ENCODE data around the gene SLC2A13.
"Not testable (repeated sequence)": the region's sequence is repeated elsewhere in the genome, so short reads cannot be mapped to it uniquely, and the experiment has no call there.

SLC2A13 gene

GRCh38 chr12:40063414-40063813, 42.5 kb downstream of the SLC2A13 start:
- Histone ChIP-seq H3K9ac (ENCODE audit: insufficient read length) (no peak overlapping the region), H3K36me3 (ENCODE audit: insufficient read depth, low read length) (no peaks in the 10 kb centered on the region), H3K27ac (no peak overlapping the region), H3K4me3 (no peak overlapping the region), H3K9me3 (ENCODE audit: low read depth, low read length) (no peaks in the 10 kb centered on the region)
- TF ChIP-seq POLR2AphosphoS5 (IDR thresholded peaks at IDR 0.05; ENCODE audit: borderline replicate concordance, low read depth, low read length) (no peak), FOXP2 (optimal IDR thresholded peaks at IDR 0.05; ENCODE audit: control extremely low read depth, extremely low read length, insufficient read depth) (no peak), EZH2 (IDR thresholded peaks at IDR 0.05) (no peak)
- no peak for DNase-seq (ENCODE audit: low read depth, low spot score)

DNA sequence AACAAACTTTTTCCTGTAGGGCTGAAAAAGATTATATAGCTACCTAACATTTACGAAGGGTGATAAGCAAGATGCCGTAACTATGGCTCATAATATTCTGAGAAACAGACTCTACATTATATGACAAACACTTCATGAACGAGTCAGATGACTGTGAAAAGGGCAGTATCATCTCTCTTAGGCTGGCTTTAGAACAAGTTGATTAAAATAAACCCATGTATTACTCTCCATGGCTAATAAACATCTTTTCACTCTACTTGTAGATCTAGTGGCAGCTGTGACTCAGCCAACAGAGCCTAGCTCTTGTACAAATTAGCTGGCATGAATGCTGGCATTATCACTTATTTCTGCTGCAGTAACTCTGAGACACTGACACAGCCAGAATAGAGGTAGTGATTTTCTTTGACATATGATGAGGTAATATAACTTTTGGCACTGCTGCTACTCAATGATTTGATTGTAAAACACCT, 47.1 kb downstream of the SLC2A13 start:
- TF ChIP-seq POLR2AphosphoS5 (IDR thresholded peaks at IDR 0.05; ENCODE audit: borderline replicate concordance, low read depth, low read length) (no peak), EZH2 (IDR thresholded peaks at IDR 0.05) (no peak), FOXP2 (optimal IDR thresholded peaks at IDR 0.05; ENCODE audit: control extremely low read depth, extremely low read length, insufficient read depth) (no peak)
- H3K4me3 ChIP-seq = no peak overlapping the region
- H3K27ac ChIP-seq = no peak overlapping the region
- no peaks in the 10 kb centered on the region for H3K9me3 ChIP-seq (ENCODE audit: low read depth, low read length)
- H3K9ac ChIP-seq (ENCODE audit: insufficient read length) = no peak overlapping the region
- H3K36me3 ChIP-seq (ENCODE audit: insufficient read depth, low read length) = no peaks in the 10 kb centered on the region
- no peak for DNase-seq (ENCODE audit: low read depth, low spot score)

- TF ChIP-seq POLR2AphosphoS5 (IDR thresholded peaks at IDR 0.05; ENCODE audit: borderline replicate concordance, low read depth, low read length) = no peak
- no peak overlapping the region for H3K27ac ChIP-seq
- H3K9me3 ChIP-seq (ENCODE audit: low read depth, low read length) = no peaks in the 10 kb centered on the region
- no peak overlapping the region for H3K9ac ChIP-seq (ENCODE audit: insufficient read length)
- DNase-seq (ENCODE audit: low read depth, low spot score) = no peak
- no peaks in the 10 kb centered on the region for H3K36me3 ChIP-seq (ENCODE audit: insufficient read depth, low read length)
- H3K4me3 ChIP-seq = no peak overlapping the region
These were observed 49.5 kb downstream of the SLC2A13 start for GRCh38 chr12:40056373-40056772.

GRCh38 chr12:40055776-40056175, 50.1 kb downstream of the SLC2A13 start:
- TF ChIP-seq FOXP2 (optimal IDR thresholded peaks at IDR 0.05; ENCODE audit: control extremely low read depth, extremely low read length, insufficient read depth) = no peak
- TF ChIP-seq POLR2AphosphoS5 (IDR thresholded peaks at IDR 0.05; ENCODE audit: borderline replicate concordance, low read depth, low read length) = no peak
- no peak for TF ChIP-seq EZH2 (IDR thresholded peaks at IDR 0.05)
- H3K4me3 ChIP-seq = no peak overlapping the region
- H3K36me3 ChIP-seq (ENCODE audit: insufficient read depth, low read length) = no peaks in the 10 kb centered on the region
- no peak overlapping the region for H3K9ac ChIP-seq (ENCODE audit: insufficient read length)
- H3K9me3 ChIP-seq (ENCODE audit: low read depth, low read length) = no peaks in the 10 kb centered on the region
- no peak overlapping the region for H3K27ac ChIP-seq
- DNase-seq (ENCODE audit: low read depth, low spot score) = no peak

DNA sequence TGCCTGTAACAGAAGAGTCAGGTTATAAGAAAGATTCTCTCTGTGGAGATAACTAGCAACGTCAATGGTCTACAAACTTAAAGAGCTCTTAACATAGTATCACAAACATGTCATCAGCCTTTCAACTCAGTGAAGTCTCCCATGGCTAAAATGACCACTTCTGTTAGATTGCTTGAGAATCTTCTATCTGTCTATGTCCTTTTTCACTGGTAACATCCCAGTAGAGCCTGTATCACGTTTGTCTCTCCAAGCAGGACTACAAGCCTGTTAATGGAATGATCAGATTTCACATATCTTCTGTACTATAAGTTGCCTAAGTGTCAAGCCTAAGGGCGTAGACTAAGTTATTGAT, 50.7 kb downstream of the SLC2A13 start:
- H3K27ac ChIP-seq = peak overlapping the region; percentile 63; the same call in 1 of the 2 replicates
- no peak for TF ChIP-seq POLR2AphosphoS5 (IDR thresholded peaks at IDR 0.05; ENCODE audit: borderline replicate concordance, low read depth, low read length)
- no peak for TF ChIP-seq FOXP2 (optimal IDR thresholded peaks at IDR 0.05; ENCODE audit: control extremely low read depth, extremely low read length, insufficient read depth)
- no peak for TF ChIP-seq EZH2 (IDR thresholded peaks at IDR 0.05)
- no peak for DNase-seq (ENCODE audit: low read depth, low spot score)
- H3K9me3 ChIP-seq (ENCODE audit: low read depth, low read length) = no peaks in the 10 kb centered on the region
- H3K9ac ChIP-seq (ENCODE audit: insufficient read length) = no peak overlapping the region
- H3K36me3 ChIP-seq (ENCODE audit: insufficient read depth, low read length) = no peaks in the 10 kb centered on the region
- no peak overlapping the region for H3K4me3 ChIP-seq

DNA sequence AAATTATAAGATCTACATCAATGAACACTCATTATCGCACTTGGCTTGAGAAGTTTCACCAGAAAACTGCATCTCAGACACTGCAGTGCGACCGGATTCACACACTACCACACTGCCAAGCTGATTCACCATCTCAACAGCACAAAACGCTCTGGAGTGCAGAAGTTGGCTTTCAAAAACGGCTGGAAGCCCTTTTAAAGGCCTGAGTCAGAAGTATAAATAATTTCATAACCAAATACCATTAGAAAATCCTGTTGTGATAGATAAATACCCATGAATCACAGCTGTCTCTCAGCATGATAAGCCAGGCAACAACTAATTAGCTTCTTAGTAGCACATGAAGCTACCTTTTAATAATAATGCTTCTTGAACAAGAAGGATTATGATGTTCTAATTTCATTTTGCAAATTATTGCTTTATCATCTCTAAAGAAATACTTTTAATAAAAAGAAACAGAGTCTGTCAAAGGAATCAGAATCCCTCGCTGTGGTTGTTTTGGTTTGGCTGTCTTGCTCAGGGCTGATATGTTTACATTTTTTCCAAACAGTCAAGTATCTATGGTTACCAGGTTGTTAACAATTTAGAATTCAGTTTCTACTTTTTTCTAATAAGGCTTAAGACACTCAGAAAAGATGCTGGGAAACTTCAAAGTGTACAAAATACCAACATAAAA, 51.2 kb downstream of the SLC2A13 start:
- H3K4me3 ChIP-seq = peak overlapping the region; percentile 29; the same call in 1 of the 2 replicates
- peak overlapping the region; percentile 63; the same call in 1 of the 2 replicates for H3K27ac ChIP-seq
- DNase-seq (ENCODE audit: low read depth, low spot score) = peak; percentile 12
- H3K36me3 ChIP-seq (ENCODE audit: insufficient read depth, low read length) = no peaks in the 10 kb centered on the region
- TF ChIP-seq POLR2AphosphoS5 (IDR thresholded peaks at IDR 0.05; ENCODE audit: borderline replicate concordance, low read depth, low read length) (no peak), FOXP2 (optimal IDR thresholded peaks at IDR 0.05; ENCODE audit: control extremely low read depth, extremely low read length, insufficient read depth) (no peak), EZH2 (IDR thresholded peaks at IDR 0.05) (no peak)
- H3K9ac ChIP-seq (ENCODE audit: insufficient read length) = no peak overlapping the region
- no peaks in the 10 kb centered on the region for H3K9me3 ChIP-seq (ENCODE audit: low read depth, low read length)

DNA sequence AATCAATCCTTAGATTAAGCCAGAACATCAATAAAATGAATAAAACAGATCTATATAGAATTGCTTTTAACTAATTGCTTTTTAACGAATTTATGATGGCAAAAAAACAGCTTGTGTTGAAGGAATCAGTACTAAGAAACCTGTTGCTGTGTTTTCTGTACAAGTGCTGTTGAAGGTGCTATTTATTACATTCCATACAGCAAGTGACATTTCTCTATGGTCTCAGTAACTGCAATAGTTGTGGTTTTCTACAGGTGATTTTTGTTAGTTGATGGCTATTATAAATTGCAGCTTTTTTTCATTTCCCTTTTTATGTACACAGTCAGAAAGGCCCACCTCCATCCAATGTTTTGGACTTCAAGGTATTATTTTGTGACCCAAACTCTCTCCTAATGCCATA, 56.6 kb downstream of the SLC2A13 start:
- TF ChIP-seq FOXP2 (optimal IDR thresholded peaks at IDR 0.05; ENCODE audit: control extremely low read depth, extremely low read length, insufficient read depth) (no peak), EZH2 (IDR thresholded peaks at IDR 0.05) (no peak), POLR2AphosphoS5 (IDR thresholded peaks at IDR 0.05; ENCODE audit: borderline replicate concordance, low read depth, low read length) (no peak)
- DNase-seq (ENCODE audit: low read depth, low spot score) = no peak
- no peaks in the 10 kb centered on the region for H3K36me3 ChIP-seq (ENCODE audit: insufficient read depth, low read length)
- H3K9me3 ChIP-seq (ENCODE audit: low read depth, low read length) = no peaks in the 10 kb centered on the region
- H3K27ac ChIP-seq = no peak overlapping the region
- H3K9ac ChIP-seq (ENCODE audit: insufficient read length) = no peak overlapping the region
- H3K4me3 ChIP-seq = no peak overlapping the region

DNA sequence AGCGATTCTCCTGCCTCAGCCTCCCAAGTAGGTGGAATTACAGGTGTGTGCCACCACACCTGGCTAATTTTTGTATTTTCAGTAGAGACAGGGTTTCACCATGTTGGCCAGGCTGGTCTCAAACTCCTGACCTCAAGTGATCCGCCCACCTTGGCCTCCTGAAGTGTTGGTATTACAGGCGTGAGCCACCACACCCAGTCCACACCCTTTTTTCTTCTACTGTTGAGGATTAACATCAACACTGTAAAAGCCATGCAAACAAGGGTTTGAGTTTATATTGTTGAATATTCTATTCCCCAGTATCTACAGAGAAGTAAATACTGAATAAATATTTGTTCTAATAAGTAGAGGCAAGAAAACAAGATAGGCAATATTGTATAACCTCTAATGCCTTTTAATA, 58.9 kb downstream of the SLC2A13 start:
- DNase-seq (ENCODE audit: low read depth, low spot score); H3K4me3 ChIP-seq; H3K9me3 ChIP-seq (ENCODE audit: low read depth, low read length); H3K9ac ChIP-seq (ENCODE audit: insufficient read length); H3K36me3 ChIP-seq (ENCODE audit: insufficient read depth, low read length); H3K27ac ChIP-seq: not testable (repeated sequence)

DNA sequence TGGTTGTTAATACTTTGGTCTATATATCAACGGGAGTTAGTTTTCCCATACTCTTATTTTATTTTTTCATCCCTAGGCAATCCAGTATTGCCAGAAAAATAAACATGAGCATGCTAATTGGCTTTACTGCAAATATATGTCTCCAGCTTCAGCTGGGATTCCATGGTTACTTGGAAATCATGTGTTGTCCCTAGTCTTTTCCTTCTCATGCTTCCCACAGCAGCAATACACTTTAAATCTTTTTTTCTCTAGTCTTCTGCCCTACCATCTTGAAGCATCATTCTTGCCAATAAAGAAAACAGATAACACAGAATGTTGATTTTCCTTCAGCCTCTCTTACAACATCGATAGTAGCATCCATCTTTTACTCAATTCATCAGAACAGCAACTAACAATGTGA, 60.2 kb downstream of the SLC2A13 start:
- no peaks in the 10 kb centered on the region for H3K36me3 ChIP-seq (ENCODE audit: insufficient read depth, low read length)
- H3K27ac ChIP-seq = no peak overlapping the region
- DNase-seq (ENCODE audit: low read depth, low spot score) = no peak
- TF ChIP-seq FOXP2 (optimal IDR thresholded peaks at IDR 0.05; ENCODE audit: control extremely low read depth, extremely low read length, insufficient read depth) (no peak), POLR2AphosphoS5 (IDR thresholded peaks at IDR 0.05; ENCODE audit: borderline replicate concordance, low read depth, low read length) (no peak), EZH2 (IDR thresholded peaks at IDR 0.05) (no peak)
- H3K4me3 ChIP-seq = no peak overlapping the region
- no peaks in the 10 kb centered on the region for H3K9me3 ChIP-seq (ENCODE audit: low read depth, low read length)
- no peak overlapping the region for H3K9ac ChIP-seq (ENCODE audit: insufficient read length)

Measured in SK-N-MC (cell line).